Smooth muscle cell (in vitro differentiated cells): ENCODE data around the gene STX2. TPM values are rescaled to one million over a fixed set of nuclear protein-coding genes. Genes with fewer than 3 reads are reported as not detected.

Source experiments
- DNase-seq: peaks from one replicate; lab custom pipeline; 2025; ENCODE audit not compliant: unreplicated experiment; lab: John Stamatoyannopoulos, UW
- H2AFZ ChIP-seq: fragments of 200-600 bp; sonication (generic); 2 replicates; pipeline ENCODE4 v1.6.0; 2016; ENCODE audit warnings: antibody characterized with exemption, low read depth, mild to moderate bottlenecking
- H3F3A ChIP-seq: fragments of 200-600 bp; sonication (generic); 2 replicates; pipeline ENCODE4 v1.6.0; 2017; ENCODE audit warnings: antibody characterized with exemption, low read depth
- H3K27ac ChIP-seq: fragments of 200-600 bp; sonication (generic); 2 replicates; pipeline ENCODE4 v1.5.1; 2016; ENCODE audit warnings: low read depth, mild to moderate bottlenecking
- H3K27me3 ChIP-seq: fragments of 200-600 bp; sonication (generic); 2 replicates; pipeline ENCODE4 v1.6.1; 2016; ENCODE audit warnings: low read depth, mild to moderate bottlenecking
- H3K36me3 ChIP-seq: fragments of 200-600 bp; sonication (generic); 2 replicates; pipeline ENCODE4 v1.5.1; 2016; ENCODE audit warnings: low read depth
- H3K4me1 ChIP-seq: fragments of 200-600 bp; sonication (generic); 2 replicates; pipeline ENCODE4 v1.5.1; 2016; ENCODE audit warnings: low read depth
- H3K4me2 ChIP-seq: fragments of 200-600 bp; sonication (generic); 2 replicates; pipeline ENCODE4 v1.6.0; 2016; ENCODE audit warnings: mild to moderate bottlenecking
- H3K4me3 ChIP-seq: fragments of 200-600 bp; sonication (generic); 2 replicates; pipeline ENCODE4 v1.5.1; 2016; ENCODE audit warnings: mild to moderate bottlenecking
- H3K79me2 ChIP-seq: fragments of 200-600 bp; sonication (generic); 2 replicates; pipeline ENCODE4 v1.6.0; 2016; ENCODE audit warnings: low read depth, mild to moderate bottlenecking
- H3K9ac ChIP-seq: fragments of 200-600 bp; sonication (generic); 2 replicates; pipeline ENCODE4 v1.6.0; 2016; ENCODE audit warnings: low read depth
- H3K9me3 ChIP-seq: fragments of 200-600 bp; sonication (generic); replicated peaks from 2 replicates; pipeline ENCODE4 v1.5.1; 2016; ENCODE audit warnings: low read depth
- H4K20me1 ChIP-seq: fragments of 200-600 bp; sonication (generic); 2 replicates; pipeline ENCODE4 v1.6.0; 2016; ENCODE audit warnings: low read depth
- CTCF ChIP-seq: fragments of 200-600 bp; sonication (generic); IDR thresholded peaks from 2 replicates; pipeline ENCODE4 v1.5.1; 2017; ENCODE audit warnings: borderline replicate concordance, mild to moderate bottlenecking, antibody characterized with exemption; ENCODE audit not compliant: insufficient read depth, poor library complexity, severe bottlenecking
- WGBS: methylation state at CpG from one replicate; pipeline ENCODE4 v1.1.7; 2016; ENCODE audit warnings: low lambda C conversion rate; 5-methylcytosine and 5-hydroxymethylcytosine counted together
- polyA plus RNA-seq: library from polyadenylated mRNA; unstranded; fragments of >200 nt; fragmentation: Nextera tagmentation; extraction: Ambion mirVana; gene quantifications from 2 replicates; pipeline ENCODE4 v1.2.1, GENCODE V29; 2016
- total RNA-seq: library from RNA; depleted of rRNA; stranded (reverse); fragments of >200 nt; gene quantifications from 2 replicates; pipeline ENCODE4 v1.2.3, GENCODE V29; 2014

The STX2 gene
- total and polyA plus RNA-seq, 2 experiments from 2014 or later = 25.3 to 32.8 TPM

GRCh38 chr12:130770413-130771028, 68.5 kb downstream of the STX2 start:
- Histone ChIP-seq H3K79me2 (no peaks in the 10 kb centered on the region), H3K4me3 (no peak overlapping the region), H2AFZ (no peak overlapping the region), H3F3A (no peaks in the 10 kb centered on the region), H3K27ac (no peak overlapping the region), H3K27me3 (peaks cover 7% of the 10 kb centered on the region), H3K9me3 (no peaks in the 10 kb centered on the region), H4K20me1 (peaks cover under 1% of the 10 kb centered on the region), H3K36me3 (no peaks in the 10 kb centered on the region), H3K9ac (no peak overlapping the region), H3K4me1 (no peaks in the 10 kb centered on the region), H3K4me2 (no peak overlapping the region)
- TF ChIP-seq CTCF = no peak
- WGBS = 87% methylated on average over 7 of the region's 7 CpGs
- no peak for DNase-seq

- Histone ChIP-seq H3K27ac (no peak overlapping the region), H3K4me2 (no peak overlapping the region)
- WGBS = 59% methylated on average over 9 of the region's 9 CpGs
These were observed 70.9 kb downstream of the STX2 start for GRCh38 chr12:130768120-130768519.

GRCh38 chr12:130766470-130766869, 72.6 kb downstream of the STX2 start:
- peaks cover 7% of the 10 kb centered on the region for H3K27me3 ChIP-seq

More at GRCh38 chr12:130768120-130768519, 70.9 kb downstream of the STX2 start:
- no peaks in the 10 kb centered on the region for H3K9me3 ChIP-seq
- H3K27me3 ChIP-seq = peaks cover 7% of the 10 kb centered on the region
- DNase-seq = no peak
- H2AFZ ChIP-seq = no peak overlapping the region
- H3K4me1 ChIP-seq = no peaks in the 10 kb centered on the region
- no peaks in the 10 kb centered on the region for H3F3A ChIP-seq
- no peak overlapping the region for H3K9ac ChIP-seq
- no peak for TF ChIP-seq CTCF
- H3K4me3 ChIP-seq = no peak overlapping the region
- H4K20me1 ChIP-seq = no peaks in the 10 kb centered on the region
- no peaks in the 10 kb centered on the region for H3K36me3 ChIP-seq
- H3K79me2 ChIP-seq = no peaks in the 10 kb centered on the region

More at GRCh38 chr12:130766470-130766869, 72.6 kb downstream of the STX2 start:
- no peak overlapping the region for H3K9ac ChIP-seq
- no peak overlapping the region for H3K4me2 ChIP-seq
- H3K79me2 ChIP-seq = no peaks in the 10 kb centered on the region
- no peak for TF ChIP-seq CTCF
- no peaks in the 10 kb centered on the region for H3F3A ChIP-seq
- 89% methylated on average over 2 of the region's 2 CpGs for WGBS
- no peak overlapping the region for H3K4me3 ChIP-seq
- DNase-seq = no peak
- no peaks in the 10 kb centered on the region for H3K4me1 ChIP-seq
- H3K27ac ChIP-seq = no peak overlapping the region
- H3K9me3 ChIP-seq = no peaks in the 10 kb centered on the region
- H3K36me3 ChIP-seq = no peaks in the 10 kb centered on the region
- no peak overlapping the region for H2AFZ ChIP-seq
- no peaks in the 10 kb centered on the region for H4K20me1 ChIP-seq
